ENCODE measurements around the gene PIEZO2.

PIEZO2 gene

DNA sequence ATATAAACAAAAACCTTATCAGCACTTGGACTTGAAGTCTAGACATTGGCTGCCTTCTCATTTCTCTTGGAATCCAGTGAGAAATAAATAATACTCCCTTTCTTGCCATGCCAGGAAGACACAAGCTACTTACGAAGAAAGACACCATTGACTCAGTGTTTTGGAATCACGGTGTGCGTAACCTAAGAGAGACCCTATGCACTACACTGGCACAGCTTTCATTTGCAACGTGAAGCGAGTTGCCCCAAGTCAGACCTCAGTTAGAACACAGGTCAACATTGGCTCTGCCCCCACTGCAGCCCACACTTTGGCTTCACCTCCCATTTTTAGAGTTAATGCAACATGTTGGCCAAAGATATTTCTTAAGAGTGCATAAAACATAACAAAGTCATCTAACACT, 54.2 kb downstream of the PIEZO2 start:
- no peak overlapping the region for H3K4me2 ChIP-seq (ENCODE audit: low read length, poor library complexity, severe bottlenecking)
- H3K4ac ChIP-seq (ENCODE audit: low read depth in 1 of 2, low read length in 2 of 2): peak overlapping the region in 1 of 2 experiments; percentile 47
- no peak overlapping the region for H2AK5ac ChIP-seq (ENCODE audit: low read length, severe bottlenecking)
- no peak overlapping the region for H3K23ac ChIP-seq (ENCODE audit: low read length in 2 of 2)
- H3K18ac ChIP-seq (ENCODE audit: low read depth in 1 of 2, low read length in 2 of 2): peak overlapping the region in 1 of 2 experiments; percentile 61
- H3K36me3 ChIP-seq (ENCODE audit: control insufficient read depth in 1 of 2, insufficient read depth in 2 of 2, low read depth in 1 of 2, low read length in 2 of 2): no peaks in the 10 kb centered on the region
- H3K4me3 ChIP-seq (ENCODE audit: insufficient read depth in 1 of 2, low read depth in 1 of 2, low read length in 2 of 2): no peak overlapping the region
- H2BK12ac ChIP-seq (ENCODE audit: low read length in 2 of 2): peak overlapping the region in 1 of 2 experiments; percentile 21
- H3K4me1 ChIP-seq (ENCODE audit: control insufficient read depth, insufficient read depth, low read depth, low read length): peaks cover 4% of the 10 kb centered on the region
- H2BK120ac ChIP-seq (ENCODE audit: low read depth, low read length): no peak overlapping the region
- H4K91ac ChIP-seq (ENCODE audit: low read length): no peak overlapping the region
- no peak overlapping the region for H2BK15ac ChIP-seq (ENCODE audit: low read depth, poor library complexity, severe bottlenecking)
- H4K8ac ChIP-seq (ENCODE audit: low read length): no peak overlapping the region
- H3K9ac ChIP-seq (ENCODE audit: low read length): no peak overlapping the region
- 95% methylated on average over 5 of the region's 5 CpGs for WGBS
- H2BK5ac ChIP-seq (ENCODE audit: low read depth, low read length, poor library complexity, severe bottlenecking): no peak overlapping the region
- DNase-seq: no peak
- no peak overlapping the region for H2AFZ ChIP-seq (ENCODE audit: low read depth, low read length)
- H3K27ac ChIP-seq (ENCODE audit: low read length, poor library complexity, severe bottlenecking): no peak overlapping the region
- no peaks in the 10 kb centered on the region for H3K9me3 ChIP-seq (ENCODE audit: control insufficient read depth, low read length)
- no peaks in the 10 kb centered on the region for H3K27me3 ChIP-seq (ENCODE audit: control insufficient read depth in 1 of 2, insufficient read depth in 1 of 2, low read length in 2 of 2)
- H3K79me1 ChIP-seq (replicated peaks; ENCODE audit: low read length, poor library complexity, severe bottlenecking): no peaks in the 10 kb centered on the region
- no peak overlapping the region for H3K14ac ChIP-seq (ENCODE audit: low read length in 2 of 2)

- no peak overlapping the region for H2BK5ac ChIP-seq (ENCODE audit: low read depth, low read length, poor library complexity, severe bottlenecking)
- H3K4me2 ChIP-seq (ENCODE audit: low read length, poor library complexity, severe bottlenecking): no peak overlapping the region
- no peak overlapping the region for H2BK120ac ChIP-seq (ENCODE audit: low read depth, low read length)
- H3K27me3 ChIP-seq (ENCODE audit: control insufficient read depth in 1 of 2, insufficient read depth in 1 of 2, low read length in 2 of 2): peaks cover 0 to 20% of the 10 kb centered on the region in 2 experiments
- H3K9me3 ChIP-seq (ENCODE audit: control insufficient read depth, low read length): no peaks in the 10 kb centered on the region
- H3K4me1 ChIP-seq (ENCODE audit: control insufficient read depth, insufficient read depth, low read depth, low read length): peaks cover 4% of the 10 kb centered on the region
- H2AK5ac ChIP-seq (ENCODE audit: low read length, severe bottlenecking): no peak overlapping the region
- H3K36me3 ChIP-seq (ENCODE audit: control insufficient read depth in 1 of 2, insufficient read depth in 2 of 2, low read depth in 1 of 2, low read length in 2 of 2): no peaks in the 10 kb centered on the region
- peak overlapping the region; percentile 82 for H4K8ac ChIP-seq (ENCODE audit: low read length)
- no peak overlapping the region for H3K9ac ChIP-seq (ENCODE audit: low read length)
- no peak overlapping the region for H2AFZ ChIP-seq (ENCODE audit: low read depth, low read length)
- no peak overlapping the region for H2BK15ac ChIP-seq (ENCODE audit: low read depth, poor library complexity, severe bottlenecking)
- no peak for DNase-seq
- no peak overlapping the region for H3K27ac ChIP-seq (ENCODE audit: low read length, poor library complexity, severe bottlenecking)
- 62% methylated on average over 5 of the region's 6 CpGs for WGBS
- H3K4ac ChIP-seq (ENCODE audit: low read depth in 1 of 2, low read length in 2 of 2): no peak overlapping the region
- H2BK12ac ChIP-seq (ENCODE audit: low read length in 2 of 2): peak overlapping the region in 1 of 2 experiments; percentile 77
- H4K91ac ChIP-seq (ENCODE audit: low read length): no peak overlapping the region
- H3K14ac ChIP-seq (ENCODE audit: low read length in 2 of 2): peak overlapping the region in 1 of 2 experiments; percentile 73
- no peaks in the 10 kb centered on the region for H3K79me1 ChIP-seq (replicated peaks; ENCODE audit: low read length, poor library complexity, severe bottlenecking)
- H3K23ac ChIP-seq (ENCODE audit: low read length in 2 of 2): peak overlapping the region in 1 of 2 experiments; percentile 83
- peak overlapping the region; percentile 17 to 90 for H3K18ac ChIP-seq (ENCODE audit: low read depth in 1 of 2, low read length in 2 of 2)
- H3K4me3 ChIP-seq (ENCODE audit: insufficient read depth in 1 of 2, low read depth in 1 of 2, low read length in 2 of 2): no peak overlapping the region
Measured at GRCh38 chr18:11091746-11092145, 57.6 kb downstream of the PIEZO2 start.

GRCh38 chr18:11089931-11090715, 59.2 kb downstream of the PIEZO2 start:
- no peak overlapping the region for H3K4me2 ChIP-seq (ENCODE audit: low read length, poor library complexity, severe bottlenecking)
- no peak overlapping the region for H2AK5ac ChIP-seq (ENCODE audit: low read length, severe bottlenecking)
- DNase-seq: no peak
- H3K4me1 ChIP-seq (ENCODE audit: control insufficient read depth, insufficient read depth, low read depth, low read length): peaks cover 2% of the 10 kb centered on the region
- H2BK15ac ChIP-seq (ENCODE audit: low read depth, poor library complexity, severe bottlenecking): no peak overlapping the region
- H2BK12ac ChIP-seq (ENCODE audit: low read length in 2 of 2): no peak overlapping the region
- H3K9ac ChIP-seq (ENCODE audit: low read length): no peak overlapping the region
- no peak overlapping the region for H2BK5ac ChIP-seq (ENCODE audit: low read depth, low read length, poor library complexity, severe bottlenecking)
- no peak overlapping the region for H4K8ac ChIP-seq (ENCODE audit: low read length)
- H4K91ac ChIP-seq (ENCODE audit: low read length): no peak overlapping the region
- no peaks in the 10 kb centered on the region for H3K9me3 ChIP-seq (ENCODE audit: control insufficient read depth, low read length)
- H3K18ac ChIP-seq (ENCODE audit: low read depth in 1 of 2, low read length in 2 of 2): peak overlapping the region; percentile 1 to 62
- H3K36me3 ChIP-seq (ENCODE audit: control insufficient read depth in 1 of 2, insufficient read depth in 2 of 2, low read depth in 1 of 2, low read length in 2 of 2): no peaks in the 10 kb centered on the region
- no peak overlapping the region for H2BK120ac ChIP-seq (ENCODE audit: low read depth, low read length)
- 66% methylated on average over 8 of the region's 9 CpGs for WGBS
- no peak overlapping the region for H3K14ac ChIP-seq (ENCODE audit: low read length in 2 of 2)
- H3K4ac ChIP-seq (ENCODE audit: low read depth in 1 of 2, low read length in 2 of 2): peak overlapping the region in 1 of 2 experiments; percentile 75
- H2AFZ ChIP-seq (ENCODE audit: low read depth, low read length): no peak overlapping the region
- no peaks in the 10 kb centered on the region for H3K79me1 ChIP-seq (replicated peaks; ENCODE audit: low read length, poor library complexity, severe bottlenecking)
- H3K27me3 ChIP-seq (ENCODE audit: control insufficient read depth in 1 of 2, insufficient read depth in 1 of 2, low read length in 2 of 2): peaks cover 0 to 20% of the 10 kb centered on the region in 2 experiments
- no peak overlapping the region for H3K27ac ChIP-seq (ENCODE audit: low read length, poor library complexity, severe bottlenecking)
- no peak overlapping the region for H3K4me3 ChIP-seq (ENCODE audit: insufficient read depth in 1 of 2, low read depth in 1 of 2, low read length in 2 of 2)
- H3K23ac ChIP-seq (ENCODE audit: low read length in 2 of 2): peak overlapping the region in 1 of 2 experiments; percentile 80

DNA sequence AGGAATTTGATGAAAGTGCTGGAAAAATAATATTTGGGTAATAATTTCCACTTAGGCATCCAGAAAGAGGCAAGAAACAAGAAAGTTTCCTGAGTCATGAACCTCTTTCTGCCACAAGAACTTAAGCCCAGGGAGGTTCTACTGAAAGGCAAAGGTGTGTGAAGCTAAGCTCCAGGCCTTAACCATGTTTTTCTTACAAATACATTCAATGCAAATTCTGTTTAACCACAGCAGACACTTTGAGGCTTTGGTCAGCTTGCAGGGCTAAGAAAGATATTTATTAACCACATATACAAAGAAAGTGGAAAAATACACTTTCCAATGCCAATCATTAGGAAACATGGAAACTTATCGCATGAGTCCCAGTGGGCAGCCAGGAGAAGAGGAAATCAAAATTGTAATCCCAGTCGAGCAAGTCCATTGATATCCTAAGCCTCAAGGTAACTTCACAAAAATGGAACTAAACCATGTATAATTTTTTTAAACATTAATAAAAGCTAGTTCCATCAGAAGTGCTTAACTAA, 68.3 kb downstream of the PIEZO2 start:
- no peak overlapping the region for H3K4me3 ChIP-seq (ENCODE audit: insufficient read depth in 1 of 2, low read depth in 1 of 2, low read length in 2 of 2)
- no peak overlapping the region for H2BK120ac ChIP-seq (ENCODE audit: low read depth, low read length)
- H2BK5ac ChIP-seq (ENCODE audit: low read depth, low read length, poor library complexity, severe bottlenecking): no peak overlapping the region
- no peak overlapping the region for H2BK12ac ChIP-seq (ENCODE audit: low read length in 2 of 2)
- H2AK5ac ChIP-seq (ENCODE audit: low read length, severe bottlenecking): no peak overlapping the region
- H3K36me3 ChIP-seq (ENCODE audit: control insufficient read depth in 1 of 2, insufficient read depth in 2 of 2, low read depth in 1 of 2, low read length in 2 of 2): no peaks in the 10 kb centered on the region
- peaks cover 0 to 15% of the 10 kb centered on the region in 2 experiments for H3K27me3 ChIP-seq (ENCODE audit: control insufficient read depth in 1 of 2, insufficient read depth in 1 of 2, low read length in 2 of 2)
- H3K4me2 ChIP-seq (ENCODE audit: low read length, poor library complexity, severe bottlenecking): no peak overlapping the region
- H4K91ac ChIP-seq (ENCODE audit: low read length): no peak overlapping the region
- no peak overlapping the region for H3K23ac ChIP-seq (ENCODE audit: low read length in 2 of 2)
- no peak overlapping the region for H2BK15ac ChIP-seq (ENCODE audit: low read depth, poor library complexity, severe bottlenecking)
- H3K18ac ChIP-seq (ENCODE audit: low read depth in 1 of 2, low read length in 2 of 2): peak overlapping the region in 1 of 2 experiments; percentile 73
- H3K79me1 ChIP-seq (replicated peaks; ENCODE audit: low read length, poor library complexity, severe bottlenecking): no peaks in the 10 kb centered on the region
- peak overlapping the region; percentile 59 for H4K8ac ChIP-seq (ENCODE audit: low read length)
- WGBS: 96% methylated on average over 2 of the region's 2 CpGs
- H3K9ac ChIP-seq (ENCODE audit: low read length): no peak overlapping the region
- H3K9me3 ChIP-seq (ENCODE audit: control insufficient read depth, low read length): no peaks in the 10 kb centered on the region
- H3K4ac ChIP-seq (ENCODE audit: low read depth in 1 of 2, low read length in 2 of 2): no peak overlapping the region
- no peak overlapping the region for H3K14ac ChIP-seq (ENCODE audit: low read length in 2 of 2)
- DNase-seq: no peak
- H3K27ac ChIP-seq (ENCODE audit: low read length, poor library complexity, severe bottlenecking): peak overlapping the region; percentile 90
- H2AFZ ChIP-seq (ENCODE audit: low read depth, low read length): no peak overlapping the region
- peaks cover 4% of the 10 kb centered on the region for H3K4me1 ChIP-seq (ENCODE audit: control insufficient read depth, insufficient read depth, low read depth, low read length)

Measured in mesenchymal stem cell (in vitro differentiated cells and primary cell).